DND-41 (cell line): ENCODE measurements around the gene UTRN.

ENCODE experiments used
- EZH2 ChIP-seq: IDR thresholded peaks from 3 replicates; pipeline ENCODE4 v1.6.1; 2012; ENCODE audit warnings: borderline replicate concordance, low read depth, mild to moderate bottlenecking, moderate library complexity, low read length, inconsistent platforms; ENCODE audit not compliant: severe bottlenecking
- TF ChIP-seq, protein P1 (sequence below): IDR thresholded peaks from 2 replicates; pipeline ENCODE4 v1.5.1; 2012; ENCODE audit warnings: borderline replicate concordance, low read length, moderate library complexity, mild to moderate bottlenecking; ENCODE audit not compliant: poor library complexity, severe bottlenecking; ENCODE audit errors: extremely low read depth

DNA sequence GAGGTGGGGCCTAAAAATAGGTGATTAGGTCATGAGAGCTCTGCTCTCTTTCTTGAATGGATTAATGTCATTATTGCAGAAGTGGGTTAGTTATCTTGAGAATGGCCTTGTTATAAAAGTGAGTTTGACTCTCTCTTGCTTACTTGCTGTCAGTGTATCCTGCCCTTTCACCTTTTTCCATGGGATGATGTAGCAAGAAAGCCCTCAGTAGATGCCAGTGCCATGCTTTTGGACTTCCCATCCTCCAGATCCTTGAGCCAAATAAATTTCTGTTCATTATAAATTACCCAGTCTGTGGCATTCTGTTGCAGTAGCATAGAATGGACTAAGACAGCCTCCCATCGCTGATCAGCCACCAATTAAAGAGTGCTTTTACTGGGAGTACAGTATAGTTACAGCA is 40.1 kb downstream of the UTRN start:
- TF ChIP-seq, protein P1, sequence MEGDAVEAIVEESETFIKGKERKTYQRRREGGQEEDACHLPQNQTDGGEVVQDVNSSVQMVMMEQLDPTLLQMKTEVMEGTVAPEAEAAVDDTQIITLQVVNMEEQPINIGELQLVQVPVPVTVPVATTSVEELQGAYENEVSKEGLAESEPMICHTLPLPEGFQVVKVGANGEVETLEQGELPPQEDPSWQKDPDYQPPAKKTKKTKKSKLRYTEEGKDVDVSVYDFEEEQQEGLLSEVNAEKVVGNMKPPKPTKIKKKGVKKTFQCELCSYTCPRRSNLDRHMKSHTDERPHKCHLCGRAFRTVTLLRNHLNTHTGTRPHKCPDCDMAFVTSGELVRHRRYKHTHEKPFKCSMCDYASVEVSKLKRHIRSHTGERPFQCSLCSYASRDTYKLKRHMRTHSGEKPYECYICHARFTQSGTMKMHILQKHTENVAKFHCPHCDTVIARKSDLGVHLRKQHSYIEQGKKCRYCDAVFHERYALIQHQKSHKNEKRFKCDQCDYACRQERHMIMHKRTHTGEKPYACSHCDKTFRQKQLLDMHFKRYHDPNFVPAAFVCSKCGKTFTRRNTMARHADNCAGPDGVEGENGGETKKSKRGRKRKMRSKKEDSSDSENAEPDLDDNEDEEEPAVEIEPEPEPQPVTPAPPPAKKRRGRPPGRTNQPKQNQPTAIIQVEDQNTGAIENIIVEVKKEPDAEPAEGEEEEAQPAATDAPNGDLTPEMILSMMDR, result no peak
- no peak for TF ChIP-seq EZH2
